Measurements from ENCODE around the gene GRAP2. TPM values are rescaled to one million over a fixed set of nuclear protein-coding genes. Genes with fewer than 3 reads are reported as not detected.

GRAP2 gene
- total and polyA plus RNA-seq, 2 donors (not counting 1 experiment from before 2014, with no cell fraction given) = 13.5 to 26.4 TPM

DNA sequence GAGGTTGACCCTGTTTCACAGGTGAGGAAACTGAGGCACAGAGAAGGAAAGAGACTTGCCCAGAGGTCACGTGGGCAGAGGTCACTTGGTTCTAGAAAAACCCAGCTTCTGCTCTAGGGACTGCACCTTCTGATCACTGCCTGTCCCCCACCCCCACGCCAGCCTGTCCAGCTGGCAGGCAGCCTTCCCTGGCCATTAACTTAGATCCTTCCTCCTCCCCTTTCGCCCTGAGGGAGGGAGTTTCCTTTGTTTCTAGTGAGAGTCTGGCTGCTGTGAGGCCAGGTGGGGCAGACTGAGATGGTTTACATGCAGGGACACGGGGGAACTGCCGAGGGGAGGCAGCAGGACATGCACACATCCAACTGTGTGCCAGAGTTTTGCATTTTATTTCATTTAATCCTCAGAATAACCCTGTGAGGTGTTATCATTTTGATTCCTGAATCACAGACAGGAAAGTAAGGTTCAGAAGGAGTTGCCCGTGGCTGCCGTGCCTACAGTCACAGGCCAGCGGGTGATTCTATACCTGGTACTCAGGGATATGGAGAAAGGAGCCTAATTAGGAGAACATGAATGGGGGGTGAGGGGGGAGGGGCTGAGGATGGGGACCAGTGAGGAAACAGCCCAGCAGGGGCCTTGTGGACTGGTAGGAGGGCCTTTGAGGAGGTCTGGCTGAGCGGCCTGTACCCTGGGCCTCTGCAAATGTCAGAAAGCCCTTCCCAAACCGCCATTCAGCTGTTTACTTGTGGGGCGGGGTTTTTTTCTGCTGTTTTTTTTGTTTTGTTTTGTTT, 97.2 kb downstream of the GRAP2 start:
- WGBS (ENCODE audit: insufficient coverage) = 91% methylated on average over 7 of the region's 11 CpGs
- DNase-seq = no peak
- Histone ChIP-seq H3K27ac (ENCODE audit: low read length in 2 of 2) (no peak overlapping the region), H3K79me2 (ENCODE audit: control insufficient read depth, insufficient read depth, low read length) (no peaks in the 10 kb centered on the region), H4K20me1 (ENCODE audit: control insufficient read depth, insufficient read depth, low read length, poor library complexity, severe bottlenecking) (no peaks in the 10 kb centered on the region), H2AFZ (ENCODE audit: insufficient read depth, low read depth, low read length, poor library complexity, severe bottlenecking) (no peak overlapping the region), H3K27me3 (replicated peaks in 1 of 4; ENCODE audit: control extremely low read depth in 1 of 4, control insufficient read depth in 3 of 4, insufficient read depth in 4 of 4, low read length in 3 of 4) (peaks cover 0 to 39% (median 20%) of the 10 kb centered on the region in 4 experiments), H3K36me3 (replicated peaks in 1 of 2; ENCODE audit: control extremely low read depth in 1 of 2, control insufficient read depth in 1 of 2, extremely low read depth in 1 of 2, insufficient read depth in 2 of 2, low read length in 1 of 2) (no peaks in the 10 kb centered on the region), H3K4me2 (replicated peaks; ENCODE audit: low read depth, low read length, poor library complexity, severe bottlenecking) (no peak overlapping the region), H3K9me3 (ENCODE audit: control extremely low read depth in 1 of 3, control insufficient read depth in 2 of 3, insufficient read depth in 1 of 3, low read length in 2 of 3) (peaks cover 0 to 4% (median 0%) of the 10 kb centered on the region in 3 donors), H3K4me1 (ENCODE audit: control insufficient read depth in 2 of 2, insufficient read depth in 2 of 2, low read length in 2 of 2) (peaks cover 11 to 13% of the 10 kb centered on the region in 2 donors), H3K9ac (ENCODE audit: low read length) (no peak overlapping the region), H3K4me3 (ENCODE audit: control extremely low read depth in 1 of 5, extremely low read depth in 1 of 5, insufficient read depth in 1 of 5, low read depth in 2 of 5, low read length in 4 of 5) (no peak overlapping the region)
- peaks cover 7% of the 10 kb centered on the region for H3K4me1 Mint-ChIP-seq
- no peak overlapping the region for H3K27ac Mint-ChIP-seq
- TF ChIP-seq EZH2 (IDR thresholded peaks at IDR 0.05; ENCODE audit: borderline replicate concordance, insufficient read depth, low read depth, low read length, poor library complexity, severe bottlenecking) = no peak
- TF ChIP-seq, protein P1, sequence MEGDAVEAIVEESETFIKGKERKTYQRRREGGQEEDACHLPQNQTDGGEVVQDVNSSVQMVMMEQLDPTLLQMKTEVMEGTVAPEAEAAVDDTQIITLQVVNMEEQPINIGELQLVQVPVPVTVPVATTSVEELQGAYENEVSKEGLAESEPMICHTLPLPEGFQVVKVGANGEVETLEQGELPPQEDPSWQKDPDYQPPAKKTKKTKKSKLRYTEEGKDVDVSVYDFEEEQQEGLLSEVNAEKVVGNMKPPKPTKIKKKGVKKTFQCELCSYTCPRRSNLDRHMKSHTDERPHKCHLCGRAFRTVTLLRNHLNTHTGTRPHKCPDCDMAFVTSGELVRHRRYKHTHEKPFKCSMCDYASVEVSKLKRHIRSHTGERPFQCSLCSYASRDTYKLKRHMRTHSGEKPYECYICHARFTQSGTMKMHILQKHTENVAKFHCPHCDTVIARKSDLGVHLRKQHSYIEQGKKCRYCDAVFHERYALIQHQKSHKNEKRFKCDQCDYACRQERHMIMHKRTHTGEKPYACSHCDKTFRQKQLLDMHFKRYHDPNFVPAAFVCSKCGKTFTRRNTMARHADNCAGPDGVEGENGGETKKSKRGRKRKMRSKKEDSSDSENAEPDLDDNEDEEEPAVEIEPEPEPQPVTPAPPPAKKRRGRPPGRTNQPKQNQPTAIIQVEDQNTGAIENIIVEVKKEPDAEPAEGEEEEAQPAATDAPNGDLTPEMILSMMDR (IDR thresholded peaks at IDR 0.05) = no peak
- CTCF ChIA-PET = interaction anchor here (3.0 kb wide), 1 partner anchor 27 kb away, joined by 11 read pairs; no protein-coding TSS in a partner anchor
- POLR2A ChIA-PET = no interaction called here
- peaks cover 47% of the 10 kb centered on the region for H3K27me3 Mint-ChIP-seq
- no peak overlapping the region for H3K4me3 Mint-ChIP-seq
- intact Hi-C loops (cut with micrococcal nuclease) = no loop called here
- no peak for ATAC-seq (ENCODE audit: low read depth)
- no peaks in the 10 kb centered on the region for H3K9me3 Mint-ChIP-seq (ENCODE audit: insufficient read depth)

GRCh38 chr22:39999144-39999757, 98.4 kb downstream of the GRAP2 start:
- Histone ChIP-seq H2AFZ (ENCODE audit: insufficient read depth, low read depth, low read length, poor library complexity, severe bottlenecking) (no peak overlapping the region), H3K4me3 (ENCODE audit: control extremely low read depth in 1 of 5, extremely low read depth in 1 of 5, insufficient read depth in 1 of 5, low read depth in 2 of 5, low read length in 4 of 5) (no peak overlapping the region), H4K20me1 (ENCODE audit: control insufficient read depth, insufficient read depth, low read length, poor library complexity, severe bottlenecking) (no peaks in the 10 kb centered on the region), H3K27me3 (replicated peaks in 1 of 4; ENCODE audit: control extremely low read depth in 1 of 4, control insufficient read depth in 3 of 4, insufficient read depth in 4 of 4, low read length in 3 of 4) (peaks cover 0 to 32% (median 17%) of the 10 kb centered on the region in 4 experiments), H3K9me3 (ENCODE audit: control extremely low read depth in 1 of 3, control insufficient read depth in 2 of 3, insufficient read depth in 1 of 3, low read length in 2 of 3) (peaks cover 0 to 4% (median 0%) of the 10 kb centered on the region in 3 donors), H3K36me3 (replicated peaks in 1 of 2; ENCODE audit: control extremely low read depth in 1 of 2, control insufficient read depth in 1 of 2, extremely low read depth in 1 of 2, insufficient read depth in 2 of 2, low read length in 1 of 2) (no peaks in the 10 kb centered on the region), H3K79me2 (ENCODE audit: control insufficient read depth, insufficient read depth, low read length) (no peaks in the 10 kb centered on the region), H3K27ac (ENCODE audit: low read length in 2 of 2) (no peak overlapping the region), H3K9ac (ENCODE audit: low read length) (no peak overlapping the region), H3K4me1 (ENCODE audit: control insufficient read depth in 2 of 2, insufficient read depth in 2 of 2, low read length in 2 of 2) (peaks cover 7 to 11% of the 10 kb centered on the region in 2 donors), H3K4me2 (replicated peaks; ENCODE audit: low read depth, low read length, poor library complexity, severe bottlenecking) (no peak overlapping the region)
- Mint-ChIP-seq H3K27ac (no peak overlapping the region), H3K4me1 (peaks cover 2% of the 10 kb centered on the region), H3K27me3 (peaks cover 41% of the 10 kb centered on the region), H3K9me3 (ENCODE audit: insufficient read depth) (no peaks in the 10 kb centered on the region), H3K4me3 (no peak overlapping the region)
- intact Hi-C loops (cut with micrococcal nuclease) = no loop called here
- POLR2A ChIA-PET = no interaction called here
- no peak for TF ChIP-seq EZH2 (IDR thresholded peaks at IDR 0.05; ENCODE audit: borderline replicate concordance, insufficient read depth, low read depth, low read length, poor library complexity, severe bottlenecking)
- TF ChIP-seq, protein P1 (IDR thresholded peaks at IDR 0.05) = no peak
- CTCF ChIA-PET = no interaction called here
- DNase-seq (no peak), ATAC-seq (ENCODE audit: low read depth) (no peak)
- WGBS (ENCODE audit: insufficient coverage) = 93% methylated on average over 16 of the region's 16 CpGs
